ENCODE data around the gene FANK1.

The FANK1 gene

DNA sequence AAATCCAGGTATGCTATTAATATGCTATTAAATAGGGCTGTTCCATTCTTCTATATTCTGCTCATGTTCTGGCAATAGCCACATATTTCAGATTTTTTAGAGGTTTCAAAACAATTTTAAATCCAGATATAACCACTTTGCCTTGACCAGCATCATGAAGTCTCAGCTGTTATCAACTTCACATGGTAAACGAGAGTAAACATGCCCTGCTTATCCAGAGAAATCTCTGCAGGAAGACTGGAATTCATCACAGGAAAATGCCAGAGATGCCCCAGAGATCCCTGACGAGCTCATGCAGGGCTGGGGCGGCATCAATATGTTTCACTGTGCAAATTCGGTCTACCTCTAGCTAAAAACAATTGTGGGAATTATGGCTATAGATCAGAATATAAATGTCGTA, 126.5 kb downstream of the FANK1 start:
- TF ChIP-seq, protein P1, sequence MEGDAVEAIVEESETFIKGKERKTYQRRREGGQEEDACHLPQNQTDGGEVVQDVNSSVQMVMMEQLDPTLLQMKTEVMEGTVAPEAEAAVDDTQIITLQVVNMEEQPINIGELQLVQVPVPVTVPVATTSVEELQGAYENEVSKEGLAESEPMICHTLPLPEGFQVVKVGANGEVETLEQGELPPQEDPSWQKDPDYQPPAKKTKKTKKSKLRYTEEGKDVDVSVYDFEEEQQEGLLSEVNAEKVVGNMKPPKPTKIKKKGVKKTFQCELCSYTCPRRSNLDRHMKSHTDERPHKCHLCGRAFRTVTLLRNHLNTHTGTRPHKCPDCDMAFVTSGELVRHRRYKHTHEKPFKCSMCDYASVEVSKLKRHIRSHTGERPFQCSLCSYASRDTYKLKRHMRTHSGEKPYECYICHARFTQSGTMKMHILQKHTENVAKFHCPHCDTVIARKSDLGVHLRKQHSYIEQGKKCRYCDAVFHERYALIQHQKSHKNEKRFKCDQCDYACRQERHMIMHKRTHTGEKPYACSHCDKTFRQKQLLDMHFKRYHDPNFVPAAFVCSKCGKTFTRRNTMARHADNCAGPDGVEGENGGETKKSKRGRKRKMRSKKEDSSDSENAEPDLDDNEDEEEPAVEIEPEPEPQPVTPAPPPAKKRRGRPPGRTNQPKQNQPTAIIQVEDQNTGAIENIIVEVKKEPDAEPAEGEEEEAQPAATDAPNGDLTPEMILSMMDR (IDR thresholded peaks at IDR 0.05; ENCODE audit: control insufficient read depth, insufficient read depth, low read depth, low read length, missing control alignments): no peak
- no peak overlapping the region for H3K4me3 ChIP-seq (ENCODE audit: control insufficient read depth, low read depth, low read length)
- DNase-seq (ENCODE audit: low read depth): no peak

DNA sequence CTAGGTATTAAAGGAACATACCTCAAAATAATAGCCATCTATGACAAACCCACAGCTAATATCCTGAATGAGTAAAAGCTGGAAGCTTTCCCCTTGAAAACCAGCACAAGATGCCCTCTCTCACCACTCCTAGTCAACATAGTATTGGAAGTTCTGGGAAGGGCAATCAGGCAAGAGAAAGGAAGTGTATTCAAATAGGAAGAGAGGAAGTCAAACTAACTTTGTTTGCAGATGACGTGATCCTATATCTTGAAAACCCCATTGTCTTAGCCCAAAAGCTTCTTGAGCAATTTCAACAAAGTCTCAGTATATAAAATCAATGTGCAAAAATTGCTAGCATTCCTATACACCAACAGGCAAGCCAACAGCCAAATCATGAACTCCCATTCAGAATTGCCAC, 131.3 kb downstream of the FANK1 start:
- TF ChIP-seq, protein P1 (IDR thresholded peaks at IDR 0.05; ENCODE audit: control insufficient read depth, insufficient read depth, low read depth, low read length, missing control alignments): no peak
- no peak overlapping the region for H3K4me3 ChIP-seq (ENCODE audit: control insufficient read depth, low read depth, low read length)

DNA sequence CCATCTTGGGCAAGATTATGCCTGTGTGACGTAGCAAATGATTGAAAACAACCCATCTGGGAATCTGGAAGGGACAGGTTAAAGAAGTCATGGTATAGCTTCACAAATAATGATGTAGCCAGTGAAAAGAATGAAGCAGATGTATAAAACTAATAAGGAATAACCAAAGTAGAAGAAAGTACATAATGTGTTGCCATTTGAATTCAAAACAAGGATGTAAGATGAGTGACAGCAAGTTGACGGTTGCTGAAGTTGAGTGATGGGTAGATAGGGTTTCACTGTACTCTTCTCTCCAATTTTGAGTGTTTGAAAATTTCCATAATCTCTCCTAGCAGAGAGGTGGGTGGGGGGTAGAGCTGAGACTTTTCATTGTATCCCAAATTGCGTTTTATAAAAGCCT, 133.6 kb downstream of the FANK1 start:
- DNase-seq (ENCODE audit: low read depth): no peak
- no peak overlapping the region for H3K4me3 ChIP-seq (ENCODE audit: control insufficient read depth, low read depth, low read length)
- TF ChIP-seq, protein P1 (IDR thresholded peaks at IDR 0.05; ENCODE audit: control insufficient read depth, insufficient read depth, low read depth, low read length, missing control alignments): no peak

More for the DNA sequence above, 131.3 kb downstream of the FANK1 start:
- no peak for DNase-seq (ENCODE audit: low read depth)

DNA sequence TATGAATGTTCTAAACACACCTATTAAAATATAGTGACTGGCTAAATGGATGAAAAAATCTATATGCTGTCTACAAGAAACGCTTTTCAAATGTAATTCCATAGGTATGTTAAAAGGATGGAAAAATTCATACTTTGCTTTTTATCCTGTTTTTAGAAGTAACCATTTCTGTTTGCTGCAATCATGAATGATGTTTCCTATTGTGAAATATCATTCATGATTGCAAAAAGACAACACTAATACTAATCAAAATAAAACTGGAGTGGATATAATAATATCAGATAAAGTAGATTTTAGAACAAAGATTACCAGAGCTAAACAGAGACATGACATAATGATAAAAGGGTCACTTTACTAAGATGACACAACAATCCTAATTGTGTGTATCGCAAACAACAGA, 138.2 kb downstream of the FANK1 start:
- DNase-seq (ENCODE audit: low read depth): no peak

DNA sequence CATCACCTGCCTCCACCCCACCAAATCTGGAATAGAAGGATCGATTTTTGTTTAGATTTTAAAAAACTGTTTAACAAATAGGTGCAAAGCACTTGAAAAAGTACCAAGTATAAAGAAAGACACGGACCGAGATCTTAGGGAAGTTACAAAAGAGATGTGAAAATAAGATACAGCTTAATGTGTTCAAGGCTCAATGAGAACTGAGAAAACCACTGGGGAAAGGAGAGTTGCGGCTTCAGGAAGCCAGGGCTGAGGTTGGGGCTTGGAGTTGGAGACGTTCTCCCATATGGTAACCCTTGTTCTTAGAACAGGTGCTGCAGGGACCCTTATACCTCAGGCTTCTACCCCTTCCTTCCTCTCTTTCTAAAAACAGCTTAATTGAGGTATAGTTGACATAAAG, 140.2 kb downstream of the FANK1 start:
- H3K4me3 ChIP-seq (ENCODE audit: control insufficient read depth, low read depth, low read length): no peak overlapping the region
- TF ChIP-seq, protein P1 (IDR thresholded peaks at IDR 0.05; ENCODE audit: control insufficient read depth, insufficient read depth, low read depth, low read length, missing control alignments): no peak
- no peak for DNase-seq (ENCODE audit: low read depth)

More for the DNA sequence above, 138.2 kb downstream of the FANK1 start:
- H3K4me3 ChIP-seq (ENCODE audit: control insufficient read depth, low read depth, low read length): no peak overlapping the region
- TF ChIP-seq, protein P1 (IDR thresholded peaks at IDR 0.05; ENCODE audit: control insufficient read depth, insufficient read depth, low read depth, low read length, missing control alignments): no peak

GRCh38 chr10:126037946-126038345, 141.6 kb downstream of the FANK1 start:
- H3K4me3 ChIP-seq (ENCODE audit: control insufficient read depth, low read depth, low read length): no peak overlapping the region
- TF ChIP-seq, protein P1 (IDR thresholded peaks at IDR 0.05; ENCODE audit: control insufficient read depth, insufficient read depth, low read depth, low read length, missing control alignments): no peak
- DNase-seq (ENCODE audit: low read depth): no peak

GRCh38 chr10:126041117-126041516, 144.8 kb downstream of the FANK1 start:
- no peak overlapping the region for H3K4me3 ChIP-seq (ENCODE audit: control insufficient read depth, low read depth, low read length)
- no peak for DNase-seq (ENCODE audit: low read depth)
- TF ChIP-seq, protein P1 (IDR thresholded peaks at IDR 0.05; ENCODE audit: control insufficient read depth, insufficient read depth, low read depth, low read length, missing control alignments): no peak
